GM18502 (cell line): ENCODE results near the gene LRRN4.

Experiments
- ATAC-seq: cut with Tn5 transposase; IDR thresholded peaks from one replicate; pipeline ENCODE4 v1.9.1; 2021; ENCODE audit warnings: mild to moderate bottlenecking; ENCODE audit not compliant: unreplicated experiment, poor library complexity

LRRN4 gene

GRCh38 chr20:6053776-6054688 lies at the start of gene LRRN4:
Gene LRRN4 (minus strand): TSS chr20:6054060. CDS start chr20:6052799, 1,261 bp downstream.
- ATAC-seq = no peak

GRCh38 chr20:6103301-6103700 lies 49.4 kb upstream of the LRRN4 start:
- ATAC-seq = no peak

GRCh38 chr20:6101346-6101745 lies 47.5 kb upstream of the LRRN4 start:
- no peak for ATAC-seq

- ATAC-seq = no peak
These were observed 46.4 kb upstream of the LRRN4 start for GRCh38 chr20:6100246-6100645.

- no peak for ATAC-seq
These were observed 46.0 kb upstream of the LRRN4 start for GRCh38 chr20:6099819-6100218.

GRCh38 chr20:6095409-6095808 lies 41.5 kb upstream of the LRRN4 start:
- no peak for ATAC-seq

GRCh38 chr20:6094565-6094964 lies 40.7 kb upstream of the LRRN4 start:
- ATAC-seq = no peak

GRCh38 chr20:6094063-6094462 lies 40.2 kb upstream of the LRRN4 start:
- no peak for ATAC-seq

- no peak for ATAC-seq
These were observed 37.8 kb upstream of the LRRN4 start for GRCh38 chr20:6091661-6092060.

GRCh38 chr20:6086868-6087267 lies 33.0 kb upstream of the LRRN4 start:
- ATAC-seq = no peak

GRCh38 chr20:6083926-6084325 lies 30.1 kb upstream of the LRRN4 start:
- no peak for ATAC-seq

- ATAC-seq = no peak
These were observed 27.4 kb upstream of the LRRN4 start for GRCh38 chr20:6081236-6081635.

GRCh38 chr20:6079016-6079415 lies 25.2 kb upstream of the LRRN4 start:
- ATAC-seq = no peak

- ATAC-seq = no peak
These were observed 21.8 kb upstream of the LRRN4 start for GRCh38 chr20:6075428-6076219.

GRCh38 chr20:6074784-6075183 lies 20.9 kb upstream of the LRRN4 start:
- no peak for ATAC-seq

- peak; percentile 80 for ATAC-seq
These were observed 20.3 kb upstream of the LRRN4 start for GRCh38 chr20:6074145-6074561.

GRCh38 chr20:6070829-6071695 lies 17.2 kb upstream of the LRRN4 start:
- no peak for ATAC-seq

GRCh38 chr20:6069669-6070068 lies 15.8 kb upstream of the LRRN4 start:
- ATAC-seq = no peak

- ATAC-seq = no peak
These were observed 14.0 kb upstream of the LRRN4 start for GRCh38 chr20:6067763-6068318.

- ATAC-seq = no peak
These were observed 12.7 kb upstream of the LRRN4 start for GRCh38 chr20:6066582-6066981.
